Measurements from ENCODE around the gene ARHGAP42.

Gene ARHGAP42

GRCh38 chr11:101022256-101022655 is 335.2 kb downstream of the ARHGAP42 start:
- DNase-seq (ENCODE audit: low read depth) = no peak

GRCh38 chr11:101028644-101029043 is 341.6 kb downstream of the ARHGAP42 start:
- no peak for DNase-seq (ENCODE audit: low read depth)

GRCh38 chr11:101030015-101030414 is 342.9 kb downstream of the ARHGAP42 start:
- no peak for DNase-seq (ENCODE audit: low read depth)

DNA sequence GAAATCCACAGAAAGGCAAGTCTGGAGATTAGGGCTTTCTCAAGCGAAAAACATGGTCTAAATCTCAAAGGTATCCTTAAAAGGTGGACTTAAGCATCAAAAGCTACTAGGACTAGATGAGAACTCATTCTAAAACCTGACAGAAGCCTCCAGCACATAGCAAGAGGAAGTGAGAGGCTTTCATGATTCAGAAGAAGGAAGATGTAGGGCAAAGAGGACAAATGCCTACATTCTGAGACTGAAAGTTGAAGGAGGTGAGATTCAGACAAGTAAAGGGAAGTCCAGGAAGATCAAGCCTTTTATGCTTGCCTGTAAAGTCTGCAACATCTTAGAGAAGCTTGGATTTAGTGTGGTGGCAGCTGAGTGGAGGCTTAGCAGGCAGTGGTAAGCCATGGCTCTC is 343.6 kb downstream of the ARHGAP42 start:
- no peak for DNase-seq (ENCODE audit: low read depth)

- no peak for DNase-seq (ENCODE audit: low read depth)
Observed at GRCh38 chr11:101031713-101032112, 344.6 kb downstream of the ARHGAP42 start.

- DNase-seq (ENCODE audit: low read depth) = no peak
Observed at GRCh38 chr11:101032991-101033390, 345.9 kb downstream of the ARHGAP42 start.

DNA sequence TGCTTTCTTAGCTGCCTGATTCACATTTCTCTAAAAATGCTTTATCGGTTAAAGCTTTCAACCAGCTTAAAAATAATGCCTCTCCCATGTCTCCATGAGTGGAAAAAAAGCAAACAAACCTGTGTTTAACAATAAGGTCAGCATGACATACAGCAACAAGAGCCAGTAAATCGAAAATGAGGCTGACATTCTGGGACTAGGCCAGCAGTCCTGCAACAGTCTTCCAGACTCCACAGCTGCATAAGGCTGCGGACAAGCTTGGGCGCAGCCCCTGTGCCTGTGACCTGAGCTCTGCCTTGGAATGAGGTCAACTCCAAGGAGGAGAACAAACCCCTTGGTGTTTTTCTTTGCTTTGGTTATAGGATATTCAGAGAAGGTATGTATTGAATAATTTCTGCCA is 347.0 kb downstream of the ARHGAP42 start:
- DNase-seq (ENCODE audit: low read depth) = no peak

- DNase-seq (ENCODE audit: low read depth) = no peak
Observed at GRCh38 chr11:101035872-101036271, 348.8 kb downstream of the ARHGAP42 start.
